NCI-H774 (cell line): ENCODE data around the gene OPCML.

Experiments
- DNase-seq: peaks from one replicate; lab custom pipeline; 2025; lab: John Stamatoyannopoulos, UW

OPCML gene

GRCh38 chr11:132937016-132937415 lies 595.3 kb downstream of the OPCML start:
- DNase-seq, result no peak

- DNase-seq, result no peak
Measured at GRCh38 chr11:132935383-132935782, 596.9 kb downstream of the OPCML start.

GRCh38 chr11:132933703-132934102 lies 598.6 kb downstream of the OPCML start:
- no peak for DNase-seq

GRCh38 chr11:132925825-132926469 lies 606.4 kb downstream of the OPCML start:
- no peak for DNase-seq

GRCh38 chr11:132921597-132921996 lies 610.7 kb downstream of the OPCML start:
- DNase-seq, result no peak

GRCh38 chr11:132920451-132921096 lies 611.7 kb downstream of the OPCML start:
- no peak for DNase-seq

GRCh38 chr11:132914600-132914999 lies 617.7 kb downstream of the OPCML start:
- no peak for DNase-seq

- DNase-seq, result no peak
Measured at GRCh38 chr11:132913886-132914285, 618.4 kb downstream of the OPCML start.

- no peak for DNase-seq
Measured at GRCh38 chr11:132913295-132913694, 619.0 kb downstream of the OPCML start.

- no peak for DNase-seq
Measured at GRCh38 chr11:132911186-132911585, 621.1 kb downstream of the OPCML start.

- DNase-seq, result no peak
Measured at GRCh38 chr11:132910011-132910760, 622.1 kb downstream of the OPCML start.

GRCh38 chr11:132909021-132909606 lies 623.2 kb downstream of the OPCML start:
- no peak for DNase-seq

GRCh38 chr11:132908414-132908810 lies 623.9 kb downstream of the OPCML start:
- no peak for DNase-seq

GRCh38 chr11:132907651-132908413 lies 624.5 kb downstream of the OPCML start:
- no peak for DNase-seq

GRCh38 chr11:132904607-132905006 lies 627.7 kb downstream of the OPCML start:
- no peak for DNase-seq

GRCh38 chr11:132904091-132904490 lies 628.2 kb downstream of the OPCML start:
- no peak for DNase-seq

GRCh38 chr11:132901638-132902471 lies 630.4 kb downstream of the OPCML start:
- DNase-seq, result no peak

GRCh38 chr11:132898676-132899075 lies 633.6 kb downstream of the OPCML start:
- DNase-seq, result no peak

- peak; percentile 52 for DNase-seq
Measured at GRCh38 chr11:132898021-132898420, 634.3 kb downstream of the OPCML start.

- no peak for DNase-seq
Measured at GRCh38 chr11:132895340-132895739, 637.0 kb downstream of the OPCML start.

- DNase-seq, result no peak
Measured at GRCh38 chr11:132894606-132895005, 637.7 kb downstream of the OPCML start.
